Measurements from ENCODE around the gene TOMM5.
"Not testable (repeated sequence)": the region's sequence is repeated elsewhere in the genome, so short reads cannot be mapped to it uniquely, and the experiment has no call there.

Gene TOMM5

GRCh38 chr9:37611014-37611413 is 18.6 kb upstream of the TOMM5 start:
- TF ChIP-seq CTCF (IDR thresholded peaks at IDR 0.05; ENCODE audit: low read depth, low read length): no peak
- Histone ChIP-seq H3K27me3 (ENCODE audit: insufficient read depth, low read depth, severe bottlenecking) (no peaks in the 10 kb centered on the region), H3K36me3 (no peaks in the 10 kb centered on the region), H3K4me3 (ENCODE audit: low read depth, low read length) (no peak overlapping the region), H3K27ac (no peak overlapping the region), H3K9me3 (ENCODE audit: severe bottlenecking) (no peaks in the 10 kb centered on the region)
- no peak for DNase-seq

GRCh38 chr9:37609735-37610397 is 17.5 kb upstream of the TOMM5 start:
- H3K4me3 ChIP-seq (ENCODE audit: low read depth, low read length): no peak overlapping the region
- H3K9me3 ChIP-seq (ENCODE audit: severe bottlenecking): no peaks in the 10 kb centered on the region
- H3K27me3 ChIP-seq (ENCODE audit: insufficient read depth, low read depth, severe bottlenecking): no peaks in the 10 kb centered on the region
- H3K36me3 ChIP-seq: no peaks in the 10 kb centered on the region
- H3K27ac ChIP-seq: no peak overlapping the region
- TF ChIP-seq CTCF (IDR thresholded peaks at IDR 0.05; ENCODE audit: low read depth, low read length): no peak
- no peak for DNase-seq

GRCh38 chr9:37608250-37608649 is 15.9 kb upstream of the TOMM5 start:
- H3K36me3 ChIP-seq: no peaks in the 10 kb centered on the region

DNA sequence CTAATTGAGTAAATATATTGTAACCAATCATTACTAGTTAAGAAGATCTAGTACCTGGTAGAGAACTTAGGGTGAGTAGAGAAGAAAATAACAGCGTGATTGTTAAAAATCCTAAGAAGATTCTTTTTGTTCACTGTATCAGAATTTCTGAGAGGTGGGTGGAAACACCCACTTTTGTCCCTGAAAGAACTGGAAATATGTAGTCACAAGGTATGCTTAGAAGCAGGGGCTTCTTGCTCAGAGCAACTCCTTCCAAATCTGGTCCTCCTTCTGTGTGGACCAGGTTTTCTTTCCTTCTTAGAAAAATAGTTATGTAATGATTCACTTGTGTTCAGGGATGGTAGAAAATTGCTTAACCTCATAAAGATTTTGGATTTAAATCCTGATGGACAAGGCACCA is 11.9 kb upstream of the TOMM5 start:
- no peaks in the 10 kb centered on the region for H3K36me3 ChIP-seq
- no peaks in the 10 kb centered on the region for H3K9me3 ChIP-seq (ENCODE audit: severe bottlenecking)
- H3K27ac ChIP-seq: no peak overlapping the region
- TF ChIP-seq CTCF (IDR thresholded peaks at IDR 0.05; ENCODE audit: low read depth, low read length): no peak
- no peak for DNase-seq
- H3K4me3 ChIP-seq (ENCODE audit: low read depth, low read length): no peak overlapping the region
- no peaks in the 10 kb centered on the region for H3K27me3 ChIP-seq (ENCODE audit: insufficient read depth, low read depth, severe bottlenecking)

More at GRCh38 chr9:37608250-37608649, 15.9 kb upstream of the TOMM5 start:
- DNase-seq: no peak
- no peak for TF ChIP-seq CTCF (IDR thresholded peaks at IDR 0.05; ENCODE audit: low read depth, low read length)
- H3K27me3 ChIP-seq (ENCODE audit: insufficient read depth, low read depth, severe bottlenecking): no peaks in the 10 kb centered on the region
- H3K9me3 ChIP-seq (ENCODE audit: severe bottlenecking): no peaks in the 10 kb centered on the region
- H3K4me3 ChIP-seq (ENCODE audit: low read depth, low read length): no peak overlapping the region
- no peak overlapping the region for H3K27ac ChIP-seq

DNA sequence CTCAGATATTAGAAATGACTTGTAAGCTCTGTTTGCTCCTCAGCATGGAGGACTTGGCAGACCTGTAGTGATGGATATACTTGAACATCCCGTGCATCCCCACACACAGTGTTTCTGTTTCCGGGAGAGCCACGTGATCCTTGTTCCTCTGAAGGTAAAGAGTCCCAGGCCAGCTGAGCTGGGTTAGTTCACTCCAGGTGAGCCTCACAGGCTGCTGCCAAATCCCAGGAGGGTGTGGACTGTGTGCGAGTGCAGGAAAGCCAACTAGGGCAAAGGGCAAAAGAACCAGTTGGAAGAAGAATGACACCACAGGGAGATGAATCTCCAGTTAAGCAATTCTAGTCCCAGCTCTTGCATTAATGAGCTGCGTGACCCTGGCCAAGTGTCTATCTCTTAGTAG is 10.4 kb upstream of the TOMM5 start:
- DNase-seq: no peak
- H3K27me3 ChIP-seq (ENCODE audit: insufficient read depth, low read depth, severe bottlenecking): no peaks in the 10 kb centered on the region
- no peaks in the 10 kb centered on the region for H3K9me3 ChIP-seq (ENCODE audit: severe bottlenecking)
- no peaks in the 10 kb centered on the region for H3K36me3 ChIP-seq
- H3K27ac ChIP-seq: no peak overlapping the region
- no peak for TF ChIP-seq CTCF (IDR thresholded peaks at IDR 0.05; ENCODE audit: low read depth, low read length)
- H3K4me3 ChIP-seq (ENCODE audit: low read depth, low read length): no peak overlapping the region

GRCh38 chr9:37602061-37602460 is 9.7 kb upstream of the TOMM5 start:
- not testable (repeated sequence) for DNase-seq; H3K9me3 ChIP-seq (ENCODE audit: severe bottlenecking); H3K4me3 ChIP-seq (ENCODE audit: low read depth, low read length); H3K36me3 ChIP-seq; H3K27ac ChIP-seq; H3K27me3 ChIP-seq (ENCODE audit: insufficient read depth, low read depth, severe bottlenecking)
